Retinal pigment epithelial cell (primary cell): Measurements from ENCODE around the gene TRAF1.

Experiments
- DNase-seq: peaks from one replicate; pipeline ENCODE4 v3.0.0-alpha.2; 2010; ENCODE audit warnings: low read depth
- H3K4me3 ChIP-seq: 2 replicates; pipeline ENCODE4 v1.5.1; 2011; ENCODE audit warnings: mild to moderate bottlenecking, low read length, control low read depth, moderate library complexity
- TF ChIP-seq, protein P1 (sequence below): conservative IDR thresholded peaks from 2 replicates; pipeline ENCODE4 v1.5.1; 2011; ENCODE audit warnings: low read depth, low read length, control low read depth, inconsistent platforms

TRAF1 gene

DNA sequence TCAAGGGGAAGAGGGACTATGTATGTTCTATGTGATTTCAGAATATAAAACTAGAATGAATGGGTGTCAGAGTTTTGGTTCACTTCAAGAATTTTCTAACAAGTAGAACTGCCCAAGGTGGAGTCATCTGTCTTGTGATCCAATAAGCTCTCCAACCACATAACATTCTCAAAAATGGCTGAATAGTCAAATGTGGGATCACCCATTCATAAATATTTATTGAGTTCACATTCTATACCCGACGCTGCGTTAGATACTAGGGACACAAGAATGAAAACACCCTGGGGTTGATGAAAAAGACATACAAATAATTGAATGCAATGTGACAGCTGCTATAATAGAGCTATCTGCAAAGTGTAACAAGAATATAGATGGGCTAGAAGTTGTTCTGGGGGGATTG lies 35.3 kb upstream of the TRAF1 start:
- no peak for DNase-seq
- TF ChIP-seq, protein P1, sequence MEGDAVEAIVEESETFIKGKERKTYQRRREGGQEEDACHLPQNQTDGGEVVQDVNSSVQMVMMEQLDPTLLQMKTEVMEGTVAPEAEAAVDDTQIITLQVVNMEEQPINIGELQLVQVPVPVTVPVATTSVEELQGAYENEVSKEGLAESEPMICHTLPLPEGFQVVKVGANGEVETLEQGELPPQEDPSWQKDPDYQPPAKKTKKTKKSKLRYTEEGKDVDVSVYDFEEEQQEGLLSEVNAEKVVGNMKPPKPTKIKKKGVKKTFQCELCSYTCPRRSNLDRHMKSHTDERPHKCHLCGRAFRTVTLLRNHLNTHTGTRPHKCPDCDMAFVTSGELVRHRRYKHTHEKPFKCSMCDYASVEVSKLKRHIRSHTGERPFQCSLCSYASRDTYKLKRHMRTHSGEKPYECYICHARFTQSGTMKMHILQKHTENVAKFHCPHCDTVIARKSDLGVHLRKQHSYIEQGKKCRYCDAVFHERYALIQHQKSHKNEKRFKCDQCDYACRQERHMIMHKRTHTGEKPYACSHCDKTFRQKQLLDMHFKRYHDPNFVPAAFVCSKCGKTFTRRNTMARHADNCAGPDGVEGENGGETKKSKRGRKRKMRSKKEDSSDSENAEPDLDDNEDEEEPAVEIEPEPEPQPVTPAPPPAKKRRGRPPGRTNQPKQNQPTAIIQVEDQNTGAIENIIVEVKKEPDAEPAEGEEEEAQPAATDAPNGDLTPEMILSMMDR = no peak
- H3K4me3 ChIP-seq = no peak overlapping the region

DNA sequence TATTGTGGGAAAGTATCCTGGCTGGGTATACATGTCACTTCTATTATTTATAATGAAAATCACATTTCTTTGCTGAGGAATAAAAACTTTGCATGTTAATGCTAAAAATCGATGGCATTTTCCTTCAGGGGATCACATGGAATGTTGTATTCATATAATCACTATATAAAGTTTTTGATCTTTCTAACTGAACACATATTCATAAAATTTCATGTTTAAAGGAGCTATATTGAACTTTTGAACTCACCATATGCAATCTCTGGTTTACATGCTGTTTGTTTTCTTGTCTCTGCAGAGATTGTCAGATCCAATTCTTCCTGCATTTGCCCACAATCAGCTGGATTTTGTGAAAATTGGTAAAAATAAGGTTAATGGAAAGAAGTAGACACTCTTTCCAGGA lies 33.4 kb upstream of the TRAF1 start:
- TF ChIP-seq, protein P1 = no peak
- no peak for DNase-seq
- no peak overlapping the region for H3K4me3 ChIP-seq

DNA sequence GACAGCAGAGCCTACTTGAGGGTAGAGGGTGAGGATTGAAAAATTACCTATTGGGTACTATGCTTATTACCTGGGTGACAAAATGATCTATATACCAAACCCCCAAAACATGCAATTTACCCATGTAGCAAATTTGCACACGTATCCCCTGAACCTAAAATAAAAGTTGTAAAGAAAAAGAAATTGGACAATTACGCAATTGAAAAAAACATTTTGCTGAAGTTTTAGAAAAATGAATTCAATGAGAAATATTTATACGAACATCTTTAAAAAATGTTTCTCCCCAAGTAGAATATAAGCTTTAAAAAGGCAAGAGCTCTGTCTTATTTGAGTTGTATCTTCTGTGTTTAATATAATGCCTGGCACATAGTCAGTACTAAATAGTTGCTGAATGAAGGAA lies 30.3 kb upstream of the TRAF1 start:
- TF ChIP-seq, protein P1 = no peak
- DNase-seq = no peak

DNA sequence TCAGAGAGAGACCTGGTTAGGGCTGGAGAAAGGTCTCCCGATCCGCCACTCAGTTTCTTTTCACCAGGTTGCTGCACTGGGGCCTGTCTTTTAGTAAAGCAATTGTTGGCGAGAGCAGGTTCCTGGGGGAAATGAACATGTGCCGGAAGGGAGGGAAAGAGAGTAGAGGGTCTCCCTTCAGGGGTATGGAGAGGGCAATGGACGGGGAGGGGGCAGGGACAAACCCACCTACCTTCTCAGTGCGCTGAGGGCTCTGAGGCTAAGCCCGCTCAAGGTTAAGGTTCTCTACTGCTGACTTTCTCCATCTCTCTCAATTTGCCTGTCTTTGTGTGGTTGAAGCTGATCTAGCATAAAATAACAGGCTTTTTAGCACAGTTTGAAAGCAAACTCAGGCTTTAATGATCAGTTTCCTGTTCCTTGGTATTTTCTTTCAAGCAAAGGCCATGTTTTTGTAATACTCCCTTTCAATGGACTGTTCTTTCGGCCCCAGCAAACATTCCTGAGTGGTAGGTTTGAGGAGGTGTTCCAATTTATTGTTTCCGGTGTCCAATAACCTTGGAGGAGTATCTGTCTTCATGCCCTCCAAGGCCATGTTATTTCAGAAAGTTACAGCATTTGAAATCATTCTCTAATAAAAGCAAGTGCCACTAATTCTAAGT lies 25.5 kb upstream of the TRAF1 start:
- H3K4me3 ChIP-seq = no peak overlapping the region
- TF ChIP-seq, protein P1 = no peak
- DNase-seq = no peak

More for the DNA sequence above, 30.3 kb upstream of the TRAF1 start:
- H3K4me3 ChIP-seq = no peak overlapping the region

DNA sequence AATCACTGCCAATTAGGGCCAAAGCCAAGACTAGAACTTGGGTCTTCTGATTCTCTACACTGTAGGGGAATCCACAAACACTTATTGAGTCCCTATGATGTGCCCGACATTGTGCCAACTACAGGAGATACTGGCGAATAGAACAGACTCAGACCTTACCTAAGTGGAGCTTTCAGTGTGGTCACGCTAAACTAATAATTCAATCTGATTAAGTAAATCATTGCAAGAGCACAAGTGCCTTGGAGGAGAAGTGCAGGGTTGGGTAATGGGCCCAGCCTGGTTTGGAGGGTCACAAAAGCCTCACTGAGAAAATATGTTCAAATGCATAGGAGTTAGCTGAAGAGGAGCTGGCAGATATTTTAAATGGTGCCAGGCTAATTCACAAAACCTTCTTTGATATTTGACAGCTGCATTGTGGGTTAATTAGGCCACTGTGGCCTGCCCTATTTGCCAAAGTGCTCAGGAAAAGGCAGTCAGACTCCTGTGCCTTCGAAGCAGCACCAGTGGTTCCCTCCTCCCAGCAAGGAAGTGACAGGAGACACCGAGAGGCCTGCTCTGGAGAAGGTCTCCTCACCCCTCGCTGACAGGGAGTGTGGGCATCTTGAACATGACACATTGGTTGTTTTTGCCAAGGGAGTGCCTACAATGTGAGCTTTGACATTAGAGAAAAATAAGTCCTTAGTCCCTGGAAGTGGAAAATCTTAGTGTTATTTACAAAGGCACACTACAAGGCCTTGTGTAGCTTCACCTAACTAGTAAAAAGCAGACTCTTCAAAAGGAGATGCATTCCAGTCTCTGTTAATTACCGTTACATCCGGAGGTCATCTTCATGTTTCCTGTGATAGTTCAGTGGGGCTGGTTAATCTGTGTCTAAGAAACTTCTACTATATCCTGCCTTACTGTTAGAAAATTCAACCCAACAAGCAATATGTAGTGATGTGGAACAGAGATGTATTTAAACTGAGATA lies 24.1 kb upstream of the TRAF1 start:
- no peak overlapping the region for H3K4me3 ChIP-seq
- TF ChIP-seq, protein P1 = no peak
- DNase-seq = no peak

GRCh38 chr9:120949290-120949689 lies 22.7 kb upstream of the TRAF1 start:
- no peak for DNase-seq
- H3K4me3 ChIP-seq = no peak overlapping the region
- TF ChIP-seq, protein P1 = no peak
